OCI-LY7 (cell line): ENCODE measurements around the gene MMP11.

Experiments
- CTCF ChIP-seq: fragments of 200-600 bp; sonication (generic); conservative IDR thresholded peaks from 2 replicates; pipeline ENCODE4 v1.5.1; 2014; ENCODE audit warnings: mild to moderate bottlenecking, antibody characterized with exemption, low read length, moderate library complexity, mixed read lengths
- EZH2phosphoT487 ChIP-seq: fragments of 200-600 bp; sonication (generic); IDR thresholded peaks from 2 replicates; pipeline ENCODE4 v1.6.1; 2018; ENCODE audit warnings: low read depth, borderline replicate concordance, mild to moderate bottlenecking, mixed run types, antibody characterized with exemption, low read length, moderate library complexity, mixed read lengths

- TF ChIP-seq CTCF (no peak), EZH2phosphoT487 (no peak)
These were observed 49.5 kb downstream of the MMP11 start for GRCh38 chr22:23822101-23822671.
